ENCODE results near the gene LAMA2. TPM values are rescaled to one million over a fixed set of nuclear protein-coding genes. Genes with fewer than 3 reads are reported as not detected.

LAMA2 gene
- total RNA-seq, 1 experiment from 2014 or later = 0.04 TPM

DNA sequence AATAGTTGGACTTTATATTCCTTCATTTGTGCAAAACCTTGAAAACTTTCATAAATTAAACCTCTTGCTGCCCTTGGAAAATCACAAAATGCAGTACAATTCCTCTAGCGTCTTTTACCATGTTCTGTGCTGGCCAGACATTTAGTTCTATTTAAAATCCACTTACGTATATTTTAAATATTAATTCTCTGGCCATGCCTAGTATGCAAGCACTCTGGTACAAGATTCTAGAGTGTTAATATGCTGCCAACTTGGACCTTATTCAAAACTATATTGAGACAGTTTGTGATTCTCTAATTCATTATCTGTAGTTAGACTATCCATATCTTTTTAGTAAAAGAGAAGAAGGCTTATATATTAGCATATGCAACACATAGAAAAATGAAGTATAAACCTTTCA is 498.9 kb downstream of the LAMA2 start:
- H3K9me2 ChIP-seq (replicated peaks; ENCODE audit: insufficient read depth, low read length) = no peaks in the 10 kb centered on the region
- no peaks in the 10 kb centered on the region for H3K27me3 ChIP-seq (ENCODE audit: low read length)
- no peaks in the 10 kb centered on the region for H4K20me1 ChIP-seq (ENCODE audit: insufficient read depth, low read depth, low read length)
- H3K27ac ChIP-seq (ENCODE audit: low read length) = no peak overlapping the region
- no peak overlapping the region for H2AFZ ChIP-seq (ENCODE audit: low read length)
- H3K36me3 ChIP-seq (ENCODE audit: insufficient read depth, low read length) = no peaks in the 10 kb centered on the region
- no peak overlapping the region for H3K4me3 ChIP-seq (ENCODE audit: low read length)
- no peaks in the 10 kb centered on the region for H3K9me3 ChIP-seq (ENCODE audit: low read length)
- no peaks in the 10 kb centered on the region for H3K79me2 ChIP-seq (ENCODE audit: low read length)
- H3K9ac ChIP-seq (ENCODE audit: low read length) = no peak overlapping the region
- no peak overlapping the region for H3K4me2 ChIP-seq (ENCODE audit: low read depth, low read length, poor library complexity, severe bottlenecking)
- H3K4me1 ChIP-seq (ENCODE audit: low read length) = no peaks in the 10 kb centered on the region
- no peak for DNase-seq

DNA sequence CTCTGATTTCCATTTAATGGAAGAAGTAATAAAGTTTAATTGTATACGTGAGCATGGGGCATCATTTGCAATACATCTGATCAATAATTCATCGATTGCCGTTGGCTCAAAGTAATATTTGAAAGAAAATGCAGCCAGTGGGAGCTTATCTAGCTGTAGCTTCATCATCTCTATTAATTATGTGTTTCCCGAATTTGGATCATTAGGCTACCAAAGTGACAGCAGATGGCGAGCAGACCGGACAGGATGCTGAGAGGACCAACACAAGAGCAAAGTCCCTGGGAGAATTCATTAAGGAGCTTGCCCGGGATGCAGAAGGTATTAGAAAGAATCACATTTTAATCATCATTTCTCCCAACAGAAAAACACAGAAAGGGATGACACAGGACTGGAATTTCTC is 500.0 kb downstream of the LAMA2 start:
- Histone ChIP-seq H3K4me2 (ENCODE audit: low read depth, low read length, poor library complexity, severe bottlenecking) (no peak overlapping the region), H3K9me3 (ENCODE audit: low read length) (no peaks in the 10 kb centered on the region), H3K9ac (ENCODE audit: low read length) (no peak overlapping the region), H4K20me1 (ENCODE audit: insufficient read depth, low read depth, low read length) (no peaks in the 10 kb centered on the region), H3K79me2 (ENCODE audit: low read length) (no peaks in the 10 kb centered on the region), H3K4me3 (ENCODE audit: low read length) (no peak overlapping the region), H3K9me2 (replicated peaks; ENCODE audit: insufficient read depth, low read length) (no peaks in the 10 kb centered on the region), H3K27ac (ENCODE audit: low read length) (no peak overlapping the region), H3K27me3 (ENCODE audit: low read length) (no peaks in the 10 kb centered on the region), H3K36me3 (ENCODE audit: insufficient read depth, low read length) (no peaks in the 10 kb centered on the region), H3K4me1 (ENCODE audit: low read length) (no peaks in the 10 kb centered on the region), H2AFZ (ENCODE audit: low read length) (no peak overlapping the region)
- DNase-seq = no peak

DNA sequence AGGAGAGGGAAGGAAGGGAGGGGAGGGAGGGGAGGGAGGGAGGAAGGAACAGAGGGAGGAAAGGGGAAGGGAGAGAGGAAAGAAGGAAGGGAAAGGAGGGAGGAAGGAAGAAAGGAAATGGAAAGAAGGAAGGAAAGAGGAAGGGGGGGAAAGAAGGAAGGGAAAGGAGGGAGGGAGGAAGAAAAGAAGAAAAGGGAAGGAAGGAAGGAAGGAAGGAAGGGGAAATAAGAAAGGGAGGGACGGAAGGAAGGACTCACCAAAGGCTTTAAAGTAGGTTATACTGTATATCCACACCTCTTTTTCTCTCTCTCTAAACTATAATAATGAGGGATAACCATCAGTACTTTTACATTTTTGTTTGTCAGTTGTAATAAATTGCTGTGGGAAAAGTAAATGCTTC is 502.2 kb downstream of the LAMA2 start:
- Histone ChIP-seq H3K79me2 (ENCODE audit: low read length) (no peaks in the 10 kb centered on the region), H3K4me3 (ENCODE audit: low read length) (no peak overlapping the region), H3K9me2 (replicated peaks; ENCODE audit: insufficient read depth, low read length) (no peaks in the 10 kb centered on the region), H3K9ac (ENCODE audit: low read length) (no peak overlapping the region), H3K36me3 (ENCODE audit: insufficient read depth, low read length) (no peaks in the 10 kb centered on the region), H3K4me1 (ENCODE audit: low read length) (no peaks in the 10 kb centered on the region), H3K9me3 (ENCODE audit: low read length) (no peaks in the 10 kb centered on the region), H2AFZ (ENCODE audit: low read length) (no peak overlapping the region), H3K27ac (ENCODE audit: low read length) (no peak overlapping the region), H3K4me2 (ENCODE audit: low read depth, low read length, poor library complexity, severe bottlenecking) (no peak overlapping the region), H4K20me1 (ENCODE audit: insufficient read depth, low read depth, low read length) (no peaks in the 10 kb centered on the region), H3K27me3 (ENCODE audit: low read length) (no peaks in the 10 kb centered on the region)
- DNase-seq = no peak

DNA sequence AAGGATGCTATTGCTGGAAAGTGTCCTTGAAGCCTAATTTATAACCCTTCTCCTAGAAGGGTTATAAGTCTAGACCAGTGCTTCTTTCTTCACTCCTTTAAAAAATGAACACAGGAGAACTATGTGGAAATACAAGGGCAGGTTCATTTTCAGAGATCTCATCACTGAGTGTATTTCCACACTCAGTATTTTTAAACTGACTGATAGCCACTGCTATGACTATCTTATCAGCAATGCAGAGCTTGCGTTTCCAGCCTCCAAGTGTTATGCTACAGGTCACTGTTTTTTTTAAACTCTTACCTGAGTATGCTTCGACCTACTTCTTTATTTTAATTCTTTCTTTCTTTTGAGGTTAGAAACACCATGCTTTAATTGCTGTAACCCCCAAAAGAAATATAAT is 508.0 kb downstream of the LAMA2 start:
- Histone ChIP-seq H4K20me1 (ENCODE audit: insufficient read depth, low read depth, low read length) (no peaks in the 10 kb centered on the region), H3K4me1 (ENCODE audit: low read length) (peaks cover 15% of the 10 kb centered on the region), H3K4me3 (ENCODE audit: low read length) (no peak overlapping the region)

DNA sequence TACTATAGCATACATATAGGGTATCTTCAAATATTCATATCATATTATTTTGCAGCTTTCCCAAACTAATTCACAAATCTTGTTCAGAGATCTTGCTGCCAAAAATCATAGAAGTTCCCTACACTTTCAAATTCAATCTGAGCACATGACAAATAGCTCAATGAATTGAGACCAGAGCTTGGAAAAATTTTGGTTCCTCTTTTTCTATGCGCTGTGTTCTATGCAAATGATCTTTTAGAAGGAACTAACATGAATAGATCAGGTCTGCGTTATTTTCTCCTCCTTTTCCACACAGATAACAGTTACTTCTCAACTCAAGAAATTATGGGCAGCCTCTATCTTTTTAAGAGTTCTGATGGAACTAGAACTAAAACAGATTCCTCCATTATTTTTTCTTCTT is 510.7 kb downstream of the LAMA2 start:
- H3K4me3 ChIP-seq (ENCODE audit: low read length) = no peak overlapping the region
- H3K9me3 ChIP-seq (ENCODE audit: low read length) = no peaks in the 10 kb centered on the region
- no peaks in the 10 kb centered on the region for H3K9me2 ChIP-seq (replicated peaks; ENCODE audit: insufficient read depth, low read length)
- H3K4me2 ChIP-seq (ENCODE audit: low read depth, low read length, poor library complexity, severe bottlenecking) = peak overlapping the region; percentile 49
- no peak overlapping the region for H3K9ac ChIP-seq (ENCODE audit: low read length)
- no peaks in the 10 kb centered on the region for H3K36me3 ChIP-seq (ENCODE audit: insufficient read depth, low read length)
- no peaks in the 10 kb centered on the region for H3K79me2 ChIP-seq (ENCODE audit: low read length)
- no peaks in the 10 kb centered on the region for H3K27me3 ChIP-seq (ENCODE audit: low read length)
- peak; percentile 79 for DNase-seq
- no peak overlapping the region for H2AFZ ChIP-seq (ENCODE audit: low read length)
- peaks cover 15% of the 10 kb centered on the region for H3K4me1 ChIP-seq (ENCODE audit: low read length)
- no peak overlapping the region for H3K27ac ChIP-seq (ENCODE audit: low read length)
- no peaks in the 10 kb centered on the region for H4K20me1 ChIP-seq (ENCODE audit: insufficient read depth, low read depth, low read length)

More for the DNA sequence above, 508.0 kb downstream of the LAMA2 start:
- no peaks in the 10 kb centered on the region for H3K9me3 ChIP-seq (ENCODE audit: low read length)
- H3K4me2 ChIP-seq (ENCODE audit: low read depth, low read length, poor library complexity, severe bottlenecking) = no peak overlapping the region
- no peaks in the 10 kb centered on the region for H3K27me3 ChIP-seq (ENCODE audit: low read length)
- no peak for DNase-seq
- no peaks in the 10 kb centered on the region for H3K36me3 ChIP-seq (ENCODE audit: insufficient read depth, low read length)
- H3K79me2 ChIP-seq (ENCODE audit: low read length) = no peaks in the 10 kb centered on the region
- H3K27ac ChIP-seq (ENCODE audit: low read length) = no peak overlapping the region
- H3K9ac ChIP-seq (ENCODE audit: low read length) = no peak overlapping the region
- no peaks in the 10 kb centered on the region for H3K9me2 ChIP-seq (replicated peaks; ENCODE audit: insufficient read depth, low read length)
- H2AFZ ChIP-seq (ENCODE audit: low read length) = no peak overlapping the region

DNA sequence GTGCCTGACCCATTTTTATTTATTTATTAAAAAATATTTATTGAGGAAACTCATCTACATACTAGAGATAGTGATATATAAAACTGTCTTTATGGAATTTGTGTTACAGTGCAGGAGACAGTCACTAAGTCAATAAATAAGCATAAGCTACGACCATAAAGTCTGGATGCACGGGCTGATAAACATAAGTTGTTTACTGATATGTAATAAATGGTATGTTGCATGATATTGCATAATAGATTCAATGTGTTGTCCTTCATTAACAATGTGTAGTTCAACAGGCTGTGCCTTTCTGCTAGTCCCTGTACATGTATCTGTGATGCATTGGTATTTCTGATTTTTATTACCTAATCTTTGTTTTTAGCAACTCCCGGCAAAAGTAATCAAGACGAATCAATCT is 515.8 kb downstream of the LAMA2 start:
- H4K20me1 ChIP-seq (ENCODE audit: insufficient read depth, low read depth, low read length) = no peaks in the 10 kb centered on the region
- no peak overlapping the region for H2AFZ ChIP-seq (ENCODE audit: low read length)
- no peaks in the 10 kb centered on the region; the same call in 1 of the 2 replicates for H3K27me3 ChIP-seq (ENCODE audit: low read length)
- H3K9ac ChIP-seq (ENCODE audit: low read length) = no peak overlapping the region
- H3K9me3 ChIP-seq (ENCODE audit: low read length) = no peaks in the 10 kb centered on the region
- no peaks in the 10 kb centered on the region for H3K79me2 ChIP-seq (ENCODE audit: low read length)
- H3K27ac ChIP-seq (ENCODE audit: low read length) = no peak overlapping the region
- H3K4me1 ChIP-seq (ENCODE audit: low read length) = peaks cover 5% of the 10 kb centered on the region
- no peak overlapping the region for H3K4me2 ChIP-seq (ENCODE audit: low read depth, low read length, poor library complexity, severe bottlenecking)
- no peaks in the 10 kb centered on the region for H3K36me3 ChIP-seq (ENCODE audit: insufficient read depth, low read length)
- DNase-seq = no peak
- H3K4me3 ChIP-seq (ENCODE audit: low read length) = no peak overlapping the region
- no peaks in the 10 kb centered on the region for H3K9me2 ChIP-seq (replicated peaks; ENCODE audit: insufficient read depth, low read length)

- H3K79me2 ChIP-seq (ENCODE audit: low read length) = no peaks in the 10 kb centered on the region
- no peaks in the 10 kb centered on the region for H3K9me2 ChIP-seq (replicated peaks; ENCODE audit: insufficient read depth, low read length)
- H3K9ac ChIP-seq (ENCODE audit: low read length) = no peak overlapping the region
- H3K9me3 ChIP-seq (ENCODE audit: low read length) = no peaks in the 10 kb centered on the region
- H4K20me1 ChIP-seq (ENCODE audit: insufficient read depth, low read depth, low read length) = no peaks in the 10 kb centered on the region
- H3K4me3 ChIP-seq (ENCODE audit: low read length) = no peak overlapping the region
- H3K27ac ChIP-seq (ENCODE audit: low read length) = no peak overlapping the region
- no peaks in the 10 kb centered on the region; the same call in 1 of the 2 replicates for H3K27me3 ChIP-seq (ENCODE audit: low read length)
- no peak for DNase-seq
- no peak overlapping the region for H3K4me2 ChIP-seq (ENCODE audit: low read depth, low read length, poor library complexity, severe bottlenecking)
- H2AFZ ChIP-seq (ENCODE audit: low read length) = no peak overlapping the region
- no peaks in the 10 kb centered on the region for H3K36me3 ChIP-seq (ENCODE audit: insufficient read depth, low read length)
- no peaks in the 10 kb centered on the region for H3K4me1 ChIP-seq (ENCODE audit: low read length)
Observed at GRCh38 chr6:129402244-129402643, 519.3 kb downstream of the LAMA2 start.

- no peaks in the 10 kb centered on the region for H4K20me1 ChIP-seq (ENCODE audit: insufficient read depth, low read depth, low read length)
- H3K4me1 ChIP-seq (ENCODE audit: low read length) = no peaks in the 10 kb centered on the region
- no peaks in the 10 kb centered on the region for H3K9me3 ChIP-seq (ENCODE audit: low read length)
- H3K9me2 ChIP-seq (replicated peaks; ENCODE audit: insufficient read depth, low read length) = no peaks in the 10 kb centered on the region
- no peak overlapping the region for H3K9ac ChIP-seq (ENCODE audit: low read length)
- no peaks in the 10 kb centered on the region for H3K27me3 ChIP-seq (ENCODE audit: low read length)
- H3K4me2 ChIP-seq (ENCODE audit: low read depth, low read length, poor library complexity, severe bottlenecking) = no peak overlapping the region
- DNase-seq = no peak
- H2AFZ ChIP-seq (ENCODE audit: low read length) = no peak overlapping the region
- no peaks in the 10 kb centered on the region for H3K36me3 ChIP-seq (ENCODE audit: insufficient read depth, low read length)
- H3K4me3 ChIP-seq (ENCODE audit: low read length) = no peak overlapping the region
- no peaks in the 10 kb centered on the region for H3K79me2 ChIP-seq (ENCODE audit: low read length)
- H3K27ac ChIP-seq (ENCODE audit: low read length) = no peak overlapping the region
Observed at GRCh38 chr6:129411092-129411491, 528.2 kb downstream of the LAMA2 start.
